NK-92 (cell line): ENCODE measurements around the gene FAM227B.
"Not testable (repeated sequence)": the region's sequence is repeated elsewhere in the genome, so short reads cannot be mapped to it uniquely, and the experiment has no call there.

Source experiments
- DNase-seq: peaks from one replicate; lab custom pipeline; 2025; ENCODE audit not compliant: unreplicated experiment; lab: John Stamatoyannopoulos, UW

The FAM227B gene

DNA sequence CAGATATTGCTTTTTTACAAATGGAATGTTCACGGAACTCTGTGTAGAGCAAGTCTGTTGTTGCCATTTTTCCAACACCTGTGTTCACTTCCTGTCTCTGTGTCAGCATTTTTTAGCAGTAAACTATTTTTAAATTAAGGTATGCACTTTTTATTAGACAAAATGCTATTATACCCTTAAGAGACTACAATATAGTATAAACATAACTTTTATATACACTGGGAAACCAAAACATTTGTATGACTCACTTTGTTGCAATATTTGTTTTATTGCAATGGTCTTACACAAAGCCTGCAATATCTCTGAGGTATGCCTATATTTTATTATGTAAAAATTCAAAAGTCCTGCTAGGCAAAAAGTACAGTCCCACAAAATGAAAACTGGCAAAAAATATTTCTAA, 237.4 kb downstream of the FAM227B start:
- DNase-seq, result no peak

DNA sequence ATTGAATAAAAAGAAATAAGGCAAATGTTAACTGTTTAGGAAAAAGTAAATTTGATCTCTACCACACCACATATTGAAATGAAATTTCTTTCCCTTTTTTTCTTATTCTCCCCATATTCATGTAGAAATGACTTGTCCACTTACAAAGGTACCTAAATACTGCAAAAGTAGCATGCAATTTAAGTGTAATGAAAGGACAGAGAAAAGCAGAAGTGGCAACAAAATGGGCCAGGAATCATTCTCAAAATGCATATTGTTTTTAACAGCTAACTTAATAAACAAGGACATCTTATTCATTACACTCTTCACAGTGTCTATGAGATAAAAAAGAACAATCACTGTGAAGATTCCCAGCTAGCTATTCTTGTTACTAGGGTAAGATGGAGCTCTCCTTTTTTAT, 238.2 kb downstream of the FAM227B start:
- DNase-seq, result no peak

DNA sequence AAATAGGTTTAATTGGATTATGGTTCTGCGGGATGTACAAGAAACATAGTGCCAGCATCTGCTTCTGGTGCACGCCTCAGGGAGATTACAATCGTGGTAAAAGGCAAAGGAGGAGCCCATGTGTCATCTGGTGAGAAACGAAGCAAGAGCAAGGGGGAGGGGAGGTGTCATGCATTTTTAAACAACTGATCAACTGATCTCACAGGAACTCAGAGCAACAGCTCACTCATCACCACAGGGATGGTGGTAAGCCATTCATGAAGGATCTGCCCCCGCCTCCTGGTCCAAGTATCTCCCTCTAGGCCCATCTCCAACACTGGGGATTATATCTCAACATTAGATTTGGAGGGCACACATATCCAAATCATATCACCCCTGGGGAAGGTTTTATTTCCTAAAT, 239.7 kb downstream of the FAM227B start:
- DNase-seq, result no peak

DNA sequence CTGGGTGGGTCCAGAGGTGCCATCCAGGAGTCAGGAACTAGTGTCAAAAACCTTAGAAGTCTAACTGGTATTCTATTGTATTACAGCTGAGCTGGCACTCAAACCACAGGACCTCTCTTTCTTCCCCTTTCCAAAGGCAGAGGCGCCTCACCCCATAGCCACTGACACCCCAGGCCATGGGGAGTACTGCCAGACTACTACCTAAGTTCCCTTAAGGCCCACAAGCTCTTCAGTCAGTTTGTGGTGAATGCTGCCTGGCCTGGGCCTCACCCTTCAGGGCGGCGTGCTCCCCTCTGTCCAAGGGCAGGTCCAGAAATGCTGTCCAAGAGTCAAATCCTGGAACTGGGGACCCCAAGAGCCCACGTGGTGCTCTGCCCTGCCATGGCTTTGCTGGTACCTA, 240.6 kb downstream of the FAM227B start:
- DNase-seq, result no peak

DNA sequence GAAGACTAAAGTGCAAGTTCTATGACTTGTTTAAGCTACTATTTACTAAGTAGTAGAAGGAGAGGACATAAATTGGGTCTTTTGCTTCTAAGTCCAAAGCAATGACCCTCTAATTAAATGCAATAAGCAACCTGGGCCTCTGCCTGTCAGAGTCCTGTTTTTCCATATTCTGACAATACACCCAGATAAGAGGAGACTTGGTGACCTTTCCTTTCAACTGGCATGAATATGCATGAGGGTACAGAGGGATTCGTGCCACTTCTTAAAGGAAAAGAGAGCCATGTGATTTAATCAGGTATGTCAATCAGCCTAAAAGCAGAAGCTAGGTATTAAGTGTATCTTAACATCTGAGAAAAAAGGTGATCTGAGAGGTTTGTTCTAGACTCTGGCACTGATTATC, 248.3 kb downstream of the FAM227B start:
- no peak for DNase-seq

DNA sequence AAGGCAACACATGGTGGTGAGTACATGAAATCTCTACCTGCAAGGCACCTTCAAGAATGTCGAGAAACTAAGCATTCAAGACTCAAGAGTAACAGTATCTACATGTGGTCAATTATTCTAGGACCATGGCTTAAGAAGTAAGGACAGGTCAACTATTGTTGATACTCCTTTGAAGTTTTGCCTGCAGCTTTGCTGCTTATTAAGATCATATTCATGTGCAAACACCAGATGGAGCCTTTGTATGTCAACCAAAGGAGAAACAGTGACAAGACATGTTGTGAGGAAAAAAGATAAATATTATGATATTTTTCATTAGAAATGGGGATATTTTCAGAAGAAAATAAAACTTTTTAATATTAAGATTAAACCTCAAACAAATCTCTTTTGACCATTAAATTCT, 249.8 kb downstream of the FAM227B start:
- DNase-seq, result no peak

DNA sequence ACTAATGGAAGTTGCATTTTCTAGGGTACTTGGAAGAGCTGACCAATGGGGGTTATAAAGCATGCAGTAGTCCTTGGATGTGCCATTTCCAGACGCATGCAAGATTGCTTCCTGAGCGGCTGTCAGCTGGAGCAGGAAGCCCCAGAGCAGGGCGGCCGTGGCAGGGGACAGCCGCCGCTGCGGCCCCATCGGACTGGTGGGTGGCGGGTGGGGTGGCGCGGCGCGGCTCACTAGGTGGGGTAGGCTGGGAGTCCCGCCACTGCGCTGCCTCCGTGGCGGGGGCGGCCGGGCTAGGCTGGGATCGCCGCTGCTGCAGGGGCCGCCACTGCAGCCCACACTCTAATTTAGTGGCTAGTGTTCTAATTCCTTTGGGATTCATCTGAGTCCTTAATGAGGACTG, 254.1 kb downstream of the FAM227B start:
- DNase-seq, result no peak

DNA sequence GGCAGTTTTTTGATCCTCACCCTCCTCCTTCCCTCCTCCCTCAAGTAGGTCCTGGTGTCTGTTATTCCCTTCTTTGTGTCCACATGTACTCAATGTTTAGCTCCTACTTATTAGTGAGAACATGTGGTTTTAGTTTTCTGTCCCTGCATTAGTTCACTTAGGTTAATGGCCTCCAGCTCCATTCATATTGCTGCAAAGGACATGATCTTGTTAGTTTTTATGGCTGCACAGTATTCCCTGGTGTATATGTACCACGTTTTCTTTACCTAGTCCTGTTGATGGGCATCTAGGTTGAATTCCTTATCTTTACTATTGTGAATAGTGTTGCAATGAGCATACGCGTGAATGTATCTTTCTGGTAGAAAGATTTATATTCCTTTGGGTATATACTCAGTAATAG, 259.2 kb downstream of the FAM227B start:
- no peak for DNase-seq

DNA sequence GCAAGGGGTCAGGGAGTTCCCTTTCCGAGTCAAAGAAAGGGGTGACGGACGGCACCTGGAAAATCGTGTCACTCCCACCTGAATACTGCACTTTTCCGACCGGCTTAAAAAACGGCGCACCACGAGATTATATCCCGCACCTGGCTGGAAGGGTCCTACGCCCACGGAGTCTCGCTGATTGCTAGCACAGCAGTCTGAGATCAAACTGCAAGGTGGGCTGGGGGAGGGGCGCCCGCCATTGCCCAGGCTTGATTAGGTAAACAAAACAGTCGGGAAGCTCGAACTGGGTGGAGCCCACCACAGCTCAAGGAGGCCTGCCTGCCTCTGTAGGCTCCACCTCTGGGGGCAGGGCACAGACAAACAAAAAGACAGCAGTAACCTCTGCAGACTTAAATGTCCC, 266.2 kb downstream of the FAM227B start:
- not testable (repeated sequence) for DNase-seq

DNA sequence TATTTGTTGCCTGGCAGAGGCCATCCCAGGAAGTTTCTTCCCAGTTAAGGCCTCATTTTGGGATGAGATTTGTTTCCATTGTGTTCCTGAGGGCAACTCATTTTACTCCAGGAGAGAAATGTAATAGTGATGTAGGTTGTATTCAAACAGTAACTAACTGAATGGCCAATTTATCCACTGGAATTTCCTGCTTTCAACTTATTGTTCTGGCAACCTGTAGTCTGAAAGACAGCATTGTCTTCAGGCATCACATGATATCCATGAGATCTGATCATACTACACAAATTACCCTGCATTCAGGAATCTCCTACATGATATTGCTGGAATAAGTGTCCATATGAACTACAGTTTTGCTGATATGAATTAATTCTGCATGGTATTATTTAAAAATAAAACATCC, 277.1 kb downstream of the FAM227B start:
- no peak for DNase-seq

DNA sequence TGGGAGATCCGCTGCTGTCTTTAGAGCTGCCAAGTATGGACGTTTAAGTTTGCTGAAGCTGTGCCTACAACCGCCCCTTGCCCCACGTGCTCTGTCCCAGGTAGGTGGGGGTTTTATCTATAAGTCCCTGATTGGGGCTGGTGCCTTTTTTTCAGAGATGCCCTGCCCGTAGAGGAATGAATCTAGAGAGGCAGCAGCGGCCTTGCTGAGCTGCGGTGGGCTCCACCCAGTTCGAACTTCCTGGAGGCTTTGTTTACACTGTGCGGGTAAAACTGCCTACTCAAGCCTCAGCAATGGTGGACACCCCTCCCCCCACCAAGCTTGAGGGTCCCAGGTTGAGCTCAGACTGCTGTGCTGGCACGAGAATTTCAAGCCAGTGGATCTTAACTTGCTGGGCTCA, 281.0 kb downstream of the FAM227B start:
- DNase-seq, result no peak

DNA sequence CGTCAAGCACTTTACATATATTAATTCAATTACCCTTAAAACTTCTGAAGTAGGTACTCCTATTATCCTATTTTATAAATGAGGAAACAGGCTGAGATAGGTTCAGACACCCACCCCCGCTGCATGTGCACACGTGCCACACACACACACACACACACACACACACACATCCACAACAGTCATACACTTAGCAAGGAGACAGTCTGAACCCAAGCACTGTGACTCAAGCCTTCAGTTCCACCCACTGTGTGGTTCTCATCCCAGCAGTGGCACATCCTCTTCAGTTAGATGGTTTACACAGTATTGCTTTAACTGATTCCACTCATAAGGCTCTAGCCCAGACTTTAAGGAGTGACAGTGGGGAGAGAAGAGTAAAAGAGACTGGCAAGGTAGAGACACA, 288.7 kb downstream of the FAM227B start:
- no peak for DNase-seq

DNA sequence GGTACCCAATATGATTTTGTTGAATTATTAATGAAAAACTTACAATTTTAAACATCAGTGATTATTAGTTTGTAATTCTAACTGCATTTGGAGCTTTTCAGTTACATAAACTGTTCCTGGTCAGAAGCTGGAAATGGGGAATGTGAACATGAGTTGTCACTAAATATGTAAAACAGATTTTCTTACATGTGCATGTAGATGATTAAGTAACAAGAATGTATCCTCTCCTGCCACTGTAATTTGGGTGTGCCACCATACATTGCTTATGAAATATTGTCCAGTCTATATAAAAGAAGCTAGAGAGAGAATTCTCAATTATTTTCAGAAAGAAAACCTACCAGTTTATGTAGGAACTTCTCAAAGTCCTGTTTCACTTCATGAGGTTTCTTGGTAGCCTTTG, 289.2 kb downstream of the FAM227B start:
- no peak for DNase-seq

DNA sequence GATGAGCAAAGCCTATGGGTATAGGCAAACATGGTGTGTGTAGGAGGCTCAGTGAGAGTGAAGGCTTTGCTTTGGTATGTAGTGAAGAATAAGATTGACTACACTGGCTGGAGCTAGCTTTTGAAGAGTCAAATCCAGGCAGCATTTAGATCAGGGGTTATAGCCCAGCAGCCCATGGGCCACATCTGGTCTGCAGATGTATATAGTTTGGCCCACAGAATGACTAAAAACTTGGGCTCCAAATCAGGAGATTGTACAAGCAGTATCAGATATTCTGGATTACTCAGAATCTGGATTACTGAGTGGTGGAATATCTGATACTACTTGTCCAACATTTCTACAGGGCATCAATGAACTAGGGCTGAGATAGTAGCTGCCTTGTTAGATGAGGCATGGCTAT, 290.5 kb downstream of the FAM227B start:
- DNase-seq, result no peak

DNA sequence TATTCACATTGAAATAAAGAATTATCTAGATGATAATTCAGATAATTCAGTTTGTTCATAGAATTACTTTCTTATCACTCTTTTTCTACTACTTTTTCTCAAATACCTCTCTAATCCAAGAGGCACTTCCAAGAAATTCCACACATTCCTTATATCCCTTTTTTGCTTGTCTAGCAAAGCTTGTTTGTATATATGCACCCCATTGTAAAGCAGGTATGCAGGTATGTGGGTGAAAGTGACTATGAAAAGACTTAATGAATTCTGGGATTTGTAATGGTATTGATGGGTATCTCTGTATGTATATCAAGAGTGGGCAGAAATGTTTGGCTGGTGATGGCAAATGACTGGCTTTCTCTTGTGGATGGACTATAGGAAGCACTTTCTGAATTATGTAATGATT, 291.7 kb downstream of the FAM227B start:
- DNase-seq, result no peak

DNA sequence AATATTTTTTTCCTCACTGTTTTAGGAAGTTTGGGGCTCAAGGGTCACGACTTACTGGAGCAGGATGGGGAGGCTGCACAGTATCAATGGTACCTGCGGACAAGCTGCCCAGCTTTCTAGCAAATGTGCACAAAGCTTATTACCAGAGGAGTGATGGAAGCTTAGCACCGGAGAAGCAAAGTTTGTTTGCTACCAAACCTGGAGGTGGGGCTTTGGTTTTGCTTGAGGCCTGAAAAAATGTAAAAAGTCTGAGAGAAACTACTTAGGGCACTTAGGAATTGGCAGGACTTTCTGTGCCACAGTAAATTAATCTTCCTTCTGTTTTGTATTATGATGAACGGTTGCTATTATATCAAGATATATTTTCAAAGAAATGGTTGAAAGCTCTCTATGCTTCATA, 292.7 kb downstream of the FAM227B start:
- DNase-seq, result no peak

DNA sequence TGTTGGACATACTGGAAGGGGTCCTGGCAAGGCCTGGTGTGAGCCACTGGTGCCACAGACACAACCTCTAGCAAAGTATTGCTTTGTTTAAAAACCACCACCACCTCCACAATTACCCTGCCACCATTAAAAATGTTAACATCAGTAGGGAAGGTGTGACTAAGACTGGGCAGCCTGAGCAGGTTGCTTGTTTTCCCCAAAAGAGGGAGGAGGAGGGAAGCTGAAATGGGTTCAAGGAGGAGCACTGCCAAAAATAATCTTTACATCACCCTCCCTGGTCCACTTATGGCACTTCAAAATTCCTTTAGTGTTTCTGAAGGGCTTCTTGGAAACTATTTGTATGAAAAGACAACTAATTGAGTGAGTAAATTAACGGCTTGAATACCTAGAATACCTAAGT, 297.4 kb downstream of the FAM227B start:
- no peak for DNase-seq

DNA sequence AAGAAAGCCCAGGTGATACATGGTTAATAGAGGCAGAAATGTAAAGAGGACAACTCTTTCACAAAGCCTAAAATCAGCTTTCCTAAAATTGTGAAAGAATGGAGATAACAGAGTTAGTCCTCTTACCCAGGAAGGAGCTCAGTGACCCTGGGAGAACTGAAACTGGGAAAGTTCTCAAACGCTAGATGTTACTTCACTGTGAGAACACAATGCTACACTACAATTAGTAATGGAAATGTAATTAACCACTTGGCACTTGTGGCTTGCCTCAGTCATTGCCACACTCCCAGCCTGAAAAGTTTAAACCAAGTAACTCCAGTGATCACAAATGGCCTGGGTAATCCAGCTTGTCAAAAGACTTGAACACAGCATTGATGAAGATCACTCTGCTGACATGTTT, 300.3 kb downstream of the FAM227B start:
- DNase-seq, result no peak

DNA sequence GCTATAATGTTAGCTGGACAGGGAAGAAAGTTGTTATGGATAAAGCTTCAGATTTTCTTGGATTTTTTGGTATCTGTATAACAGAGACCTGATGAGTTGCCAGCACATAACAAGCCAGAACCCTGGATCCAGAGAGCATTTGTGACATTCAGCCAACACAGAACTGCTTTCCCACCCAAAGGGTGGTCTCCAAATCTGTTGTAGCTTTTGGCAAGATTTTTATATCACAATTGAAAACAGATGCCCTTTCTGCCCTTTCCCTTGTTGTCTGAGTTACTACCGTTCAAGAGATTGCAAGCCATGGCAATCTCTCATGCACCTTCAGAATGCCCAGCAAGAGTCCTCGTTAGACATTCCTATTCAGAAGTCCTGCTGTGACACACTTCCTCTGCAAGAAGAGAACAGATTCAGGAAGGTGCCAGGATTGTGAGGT, 305.2 kb downstream of the FAM227B start:
- DNase-seq, result no peak

DNA sequence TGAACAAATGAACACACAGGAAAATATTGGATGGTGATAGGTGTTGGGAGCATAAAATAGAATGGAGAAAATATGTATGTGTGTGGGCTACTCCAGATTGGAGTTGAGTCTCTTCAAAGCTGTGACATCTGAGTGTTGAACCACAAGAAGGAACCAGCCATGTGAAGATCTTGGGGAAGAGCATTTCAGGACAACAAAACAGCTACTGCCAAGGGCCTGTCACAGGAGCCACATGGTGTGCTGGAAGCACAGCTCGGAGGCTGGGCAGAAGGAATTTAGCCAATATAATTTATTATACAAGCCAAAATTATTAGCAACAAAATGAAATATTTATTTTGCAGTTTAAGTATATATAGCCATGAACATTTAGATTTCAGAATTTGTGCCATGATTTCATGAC, 305.9 kb downstream of the FAM227B start:
- no peak for DNase-seq

DNA sequence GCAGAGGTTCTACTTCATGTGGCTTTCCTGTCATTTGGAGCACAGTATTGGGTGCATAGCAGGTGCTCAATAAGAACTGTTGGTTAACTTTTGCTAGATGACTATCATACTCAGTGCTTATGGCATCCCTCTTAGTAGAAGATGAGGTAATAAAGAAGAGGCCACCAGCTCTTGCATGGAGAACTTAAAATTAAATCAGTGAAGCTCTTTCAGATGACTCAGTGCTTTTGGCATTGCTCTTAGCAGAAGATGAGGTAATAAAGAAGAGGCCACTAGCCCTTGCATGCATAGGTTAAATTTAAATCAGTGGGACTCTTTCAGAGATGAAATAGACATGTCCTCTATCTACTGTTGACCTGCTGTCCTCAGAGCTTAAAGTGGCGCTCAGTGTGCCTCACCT, 307.0 kb downstream of the FAM227B start:
- DNase-seq, result no peak

DNA sequence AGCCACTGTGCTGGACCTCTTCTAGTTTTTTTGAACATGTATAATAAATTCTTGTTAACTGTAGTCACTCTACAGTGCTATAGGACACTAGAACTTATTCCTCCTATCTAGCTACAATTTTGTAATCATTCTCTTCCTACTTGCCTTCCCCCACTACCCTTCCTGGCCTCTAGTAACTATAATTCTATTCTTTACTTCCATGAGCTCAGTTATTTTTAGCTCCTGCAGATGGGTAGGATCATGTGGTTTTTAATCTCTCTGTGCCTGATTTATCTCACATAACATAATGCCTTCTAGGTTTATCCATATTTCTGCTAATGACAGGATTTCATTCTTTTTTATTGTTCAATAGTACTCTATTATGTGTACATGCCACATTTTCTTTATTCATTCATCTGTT, 310.7 kb downstream of the FAM227B start:
- no peak for DNase-seq

DNA sequence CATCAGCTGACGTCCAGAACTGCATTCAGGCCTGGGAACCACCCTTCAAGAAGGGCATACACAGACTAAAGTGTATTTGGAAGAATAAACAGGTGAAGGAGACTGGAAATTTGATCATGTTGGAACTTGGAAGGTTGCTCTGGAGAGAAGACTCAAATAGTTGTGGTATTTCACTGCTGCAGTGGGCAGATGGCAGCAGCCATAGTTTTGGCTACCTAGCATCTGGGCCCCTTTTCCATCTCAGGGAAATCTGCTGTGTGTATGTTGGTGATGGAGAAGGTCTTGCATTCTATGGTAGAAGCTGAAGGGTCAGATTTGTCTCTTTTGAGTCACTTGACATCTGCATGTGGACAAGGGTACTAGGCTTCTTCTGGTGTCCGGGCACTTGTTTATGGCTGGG, 311.9 kb downstream of the FAM227B start:
- no peak for DNase-seq

DNA sequence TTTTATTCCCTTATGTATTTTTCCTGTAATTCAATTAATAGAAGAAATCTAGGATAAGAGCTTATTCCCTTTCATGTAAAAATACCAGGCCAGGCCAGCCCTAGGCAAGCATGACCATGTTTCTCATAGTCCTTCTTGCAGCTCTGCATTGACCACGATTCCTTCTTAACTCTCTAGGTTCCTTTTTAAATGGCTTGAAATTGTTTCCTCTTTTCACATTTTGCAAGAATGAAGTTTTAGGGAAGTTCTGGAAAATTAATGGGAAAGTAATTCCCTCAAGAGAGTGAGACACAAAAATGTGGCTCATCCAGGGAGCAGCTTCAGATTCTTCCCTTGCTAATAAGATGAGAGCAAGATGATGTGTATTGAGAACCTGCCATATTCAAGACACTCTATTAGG, 314.1 kb downstream of the FAM227B start:
- DNase-seq, result no peak
